Neural progenitor cell (in vitro differentiated cells): ENCODE results near the gene ZNF691. TPM values are rescaled to one million over a fixed set of nuclear protein-coding genes. Genes with fewer than 3 reads are reported as not detected.
A peak's percentile ranks its signal among the peaks of the same experiment; 100 is the strongest.
"Not testable (repeated sequence)": the region's sequence is repeated elsewhere in the genome, so short reads cannot be mapped to it uniquely, and the experiment has no call there.

Source experiments
- DNase-seq: peaks from one replicate; pipeline ENCODE4 v3.0.0-alpha.2; 2016; ENCODE audit warnings: low spot score
- H2AFZ ChIP-seq: fragments of 200-600 bp; sonication (generic); replicated peaks from 2 replicates; pipeline ENCODE4 v1.6.1; 2016; ENCODE audit warnings: antibody characterized with exemption
- H3F3A ChIP-seq: fragments of 200-600 bp; sonication (generic); 2 replicates; pipeline ENCODE4 v1.6.1; 2016; ENCODE audit warnings: antibody characterized with exemption, low read depth
- H3K27ac ChIP-seq: fragments of 200-600 bp; sonication (generic); 2 replicates; pipeline ENCODE4 v1.5.1; 2016; ENCODE audit warnings: mild to moderate bottlenecking
- H3K27me3 ChIP-seq: fragments of 200-600 bp; sonication (generic); 2 replicates; pipeline ENCODE4 v1.6.1; 2016; ENCODE audit warnings: mild to moderate bottlenecking, moderate library complexity
- H3K36me3 ChIP-seq: fragments of 200-600 bp; sonication (generic); 2 replicates; pipeline ENCODE4 v1.5.1; 2016
- H3K4me1 ChIP-seq: fragments of 200-600 bp; sonication (generic); 2 replicates; pipeline ENCODE4 v1.6.1; 2016; ENCODE audit warnings: mixed run types
- H3K4me2 ChIP-seq: fragments of 200-600 bp; sonication (generic); 2 replicates; pipeline ENCODE4 v1.6.1; 2016
- H3K4me3 ChIP-seq: fragments of 200-600 bp; sonication (generic); 2 replicates; pipeline ENCODE4 v1.5.1; 2016
- H3K79me2 ChIP-seq: fragments of 200-600 bp; sonication (generic); 2 replicates; pipeline ENCODE4 v1.6.1; 2016; ENCODE audit warnings: low read depth
- H3K9ac ChIP-seq: fragments of 200-600 bp; sonication (generic); 2 replicates; pipeline ENCODE4 v1.6.1; 2016
- H3K9me3 ChIP-seq: fragments of 200-600 bp; sonication (generic); 2 replicates; pipeline ENCODE4 v1.5.1; 2016; ENCODE audit warnings: low read depth
- H4K20me1 ChIP-seq: fragments of 200-600 bp; sonication (generic); 2 replicates; pipeline ENCODE4 v1.6.1; 2016; ENCODE audit warnings: low read depth
- H3K27ac Mint-ChIP-seq: 3 replicates; pipeline ENCODE4 v1.8.0; 2021; ENCODE audit warnings: mixed read lengths
- H3K27me3 Mint-ChIP-seq: 2 replicates; pipeline ENCODE4 v1.8.0; 2022; ENCODE audit warnings: low read depth, mild to moderate bottlenecking, inconsistent platforms, moderate library complexity, mixed read lengths; ENCODE audit not compliant: insufficient read depth
- H3K36me3 Mint-ChIP-seq: 3 replicates; pipeline ENCODE4 v1.8.0; 2021; ENCODE audit warnings: mixed read lengths
- H3K4me1 Mint-ChIP-seq: 3 replicates; pipeline ENCODE4 v1.8.0; 2021; ENCODE audit warnings: mixed read lengths
- H3K4me3 Mint-ChIP-seq: 3 replicates; pipeline ENCODE4 v1.8.0; 2021; ENCODE audit warnings: mild to moderate bottlenecking, moderate library complexity, mixed read lengths
- H3K9me3 Mint-ChIP-seq: 3 replicates; pipeline ENCODE4 v1.8.0; 2020; ENCODE audit warnings: mixed read lengths
- CTCF ChIP-seq: fragments of 200-600 bp; sonication (generic); IDR thresholded peaks from 2 replicates; pipeline ENCODE4 v1.5.1; 2017; ENCODE audit warnings: antibody characterized with exemption, mild to moderate bottlenecking
- EZH2 ChIP-seq: fragments of 200-600 bp; sonication (generic); IDR thresholded peaks from 2 replicates; pipeline ENCODE4 v1.6.1; 2017; ENCODE audit warnings: antibody characterized with exemption, mild to moderate bottlenecking, moderate library complexity
- EZH2phosphoT487 ChIP-seq: fragments of 200-600 bp; sonication (generic); IDR thresholded peaks from 2 replicates; pipeline ENCODE4 v1.6.1; 2017; ENCODE audit warnings: antibody characterized with exemption
- total RNA-seq: library from RNA; depleted of rRNA; stranded (reverse); fragments of >200 nt; gene quantifications from 2 replicates; pipeline ENCODE4 v1.2.3, GENCODE V29; 2015; ENCODE audit warnings: low replicate concordance

The ZNF691 gene
- total RNA-seq, 1 donor from 2014 or later = 17.6 TPM

- Mint-ChIP-seq H3K36me3 (no peaks in the 10 kb centered on the region), H3K4me1 (peaks cover 16% of the 10 kb centered on the region), H3K9me3 (peaks cover 11% of the 10 kb centered on the region), H3K27ac (peak overlapping the region; percentile 81), H3K4me3 (no peak overlapping the region), H3K27me3 (peaks cover 6% of the 10 kb centered on the region)
- TF ChIP-seq CTCF = no peak
- TF ChIP-seq EZH2 = no peak
- TF ChIP-seq EZH2phosphoT487 = no peak
- Histone ChIP-seq H3K4me1 (peaks cover 5% of the 10 kb centered on the region), H4K20me1 (no peaks in the 10 kb centered on the region), H3K9me3 (no peaks in the 10 kb centered on the region), H3K4me2 (no peak overlapping the region), H3K79me2 (no peaks in the 10 kb centered on the region), H2AFZ (peak overlapping the region; percentile 68), H3K9ac (no peak overlapping the region), H3K36me3 (no peaks in the 10 kb centered on the region), H3K4me3 (no peak overlapping the region), H3K27ac (no peak overlapping the region), H3F3A (no peaks in the 10 kb centered on the region), H3K27me3 (no peaks in the 10 kb centered on the region)
- no peak for DNase-seq
These were observed 45.2 kb downstream of the ZNF691 start for GRCh38 chr1:42891465-42892138.

GRCh38 chr1:42899960-42900359 lies 53.5 kb downstream of the ZNF691 start:
- H3K9me3 Mint-ChIP-seq = peaks cover 37% of the 10 kb centered on the region
- not testable (repeated sequence) for H3K4me3 Mint-ChIP-seq, H3F3A ChIP-seq, H3K36me3 Mint-ChIP-seq, H2AFZ ChIP-seq, H3K4me1 ChIP-seq, H3K27me3 ChIP-seq, H3K79me2 ChIP-seq, H3K27ac ChIP-seq, H3K27ac Mint-ChIP-seq, H3K9ac ChIP-seq, DNase-seq, H4K20me1 ChIP-seq, H3K4me3 ChIP-seq, H3K36me3 ChIP-seq, H3K4me1 Mint-ChIP-seq, H3K27me3 Mint-ChIP-seq, H3K4me2 ChIP-seq, H3K9me3 ChIP-seq

Other genes starting within 250 kb of the ZNF691 start
- gene PPIH, start 188.2 kb upstream of the ZNF691 start, total RNA-seq = 77.9 and 126 TPM in 2 replicates
- gene YBX1, start 164.2 kb upstream of the ZNF691 start, total RNA-seq = 1,302 and 1,610 TPM in 2 replicates
- 0.19 and 2.3 TPM in 2 replicates for gene CLDN19, start 106.4 kb upstream of the ZNF691 start, total RNA-seq
- gene P3H1, start 79.6 kb upstream of the ZNF691 start, total RNA-seq = 54.9 and 77.8 TPM in 2 replicates
- 5.3 and 19.0 TPM in 2 replicates for gene C1orf50, start 79.4 kb upstream of the ZNF691 start, total RNA-seq
- 0.31 and 0.47 TPM in 2 replicates for gene TMEM269, start 61.6 kb upstream of the ZNF691 start, total RNA-seq
- 2.2 and 5.5 TPM in 2 replicates for gene ERMAP, start 29.5 kb upstream of the ZNF691 start, total RNA-seq
- gene SVBP, start 29.2 kb upstream of the ZNF691 start, total RNA-seq = 55.5 and 103 TPM in 2 replicates
- 303 and 720 TPM in 2 replicates for gene SLC2A1, start 112.3 kb downstream of the ZNF691 start, total RNA-seq